ENCODE measurements around the gene FAM240A.
A peak's percentile ranks its signal among the peaks of the same experiment; 100 is the strongest.

Gene FAM240A

DNA sequence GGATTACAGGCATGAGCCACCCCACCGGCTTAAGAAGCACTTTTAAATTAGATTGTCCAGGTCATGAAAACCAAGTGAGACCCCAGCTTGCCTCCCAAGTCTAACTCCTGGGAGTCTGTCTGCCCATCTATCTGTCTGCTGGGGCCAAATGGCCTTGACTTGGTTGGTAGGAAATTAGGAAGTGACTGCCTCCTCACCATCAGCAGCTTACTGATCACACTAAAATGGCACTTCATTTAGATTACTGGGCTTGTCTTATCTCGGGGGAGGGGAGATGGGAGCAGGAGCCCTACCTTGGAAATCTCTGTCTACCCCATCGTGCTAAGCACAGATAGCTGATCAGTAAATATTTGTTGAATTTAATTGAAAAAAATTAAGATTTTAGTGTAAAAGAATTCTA lies 40.6 kb upstream of the FAM240A start:
- no peak for TF ChIP-seq YY1 (IDR thresholded peaks at IDR 0.05; ENCODE audit: low read depth)
- TF ChIP-seq, protein P1, sequence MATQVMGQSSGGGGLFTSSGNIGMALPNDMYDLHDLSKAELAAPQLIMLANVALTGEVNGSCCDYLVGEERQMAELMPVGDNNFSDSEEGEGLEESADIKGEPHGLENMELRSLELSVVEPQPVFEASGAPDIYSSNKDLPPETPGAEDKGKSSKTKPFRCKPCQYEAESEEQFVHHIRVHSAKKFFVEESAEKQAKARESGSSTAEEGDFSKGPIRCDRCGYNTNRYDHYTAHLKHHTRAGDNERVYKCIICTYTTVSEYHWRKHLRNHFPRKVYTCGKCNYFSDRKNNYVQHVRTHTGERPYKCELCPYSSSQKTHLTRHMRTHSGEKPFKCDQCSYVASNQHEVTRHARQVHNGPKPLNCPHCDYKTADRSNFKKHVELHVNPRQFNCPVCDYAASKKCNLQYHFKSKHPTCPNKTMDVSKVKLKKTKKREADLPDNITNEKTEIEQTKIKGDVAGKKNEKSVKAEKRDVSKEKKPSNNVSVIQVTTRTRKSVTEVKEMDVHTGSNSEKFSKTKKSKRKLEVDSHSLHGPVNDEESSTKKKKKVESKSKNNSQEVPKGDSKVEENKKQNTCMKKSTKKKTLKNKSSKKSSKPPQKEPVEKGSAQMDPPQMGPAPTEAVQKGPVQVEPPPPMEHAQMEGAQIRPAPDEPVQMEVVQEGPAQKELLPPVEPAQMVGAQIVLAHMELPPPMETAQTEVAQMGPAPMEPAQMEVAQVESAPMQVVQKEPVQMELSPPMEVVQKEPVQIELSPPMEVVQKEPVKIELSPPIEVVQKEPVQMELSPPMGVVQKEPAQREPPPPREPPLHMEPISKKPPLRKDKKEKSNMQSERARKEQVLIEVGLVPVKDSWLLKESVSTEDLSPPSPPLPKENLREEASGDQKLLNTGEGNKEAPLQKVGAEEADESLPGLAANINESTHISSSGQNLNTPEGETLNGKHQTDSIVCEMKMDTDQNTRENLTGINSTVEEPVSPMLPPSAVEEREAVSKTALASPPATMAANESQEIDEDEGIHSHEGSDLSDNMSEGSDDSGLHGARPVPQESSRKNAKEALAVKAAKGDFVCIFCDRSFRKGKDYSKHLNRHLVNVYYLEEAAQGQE (IDR thresholded peaks at IDR 0.05; ENCODE audit: low read depth) = no peak
- TF ChIP-seq ZBTB7A (IDR thresholded peaks at IDR 0.05; ENCODE audit: low read depth) = no peak
- no peak for TF ChIP-seq FOXM1 (IDR thresholded peaks at IDR 0.05; ENCODE audit: borderline replicate concordance, low read depth)
- no peak for TF ChIP-seq TEAD4 (IDR thresholded peaks at IDR 0.05)
- TF ChIP-seq CREB1 (IDR thresholded peaks at IDR 0.05; ENCODE audit: low read depth) = no peak
- TF ChIP-seq, protein P2, sequence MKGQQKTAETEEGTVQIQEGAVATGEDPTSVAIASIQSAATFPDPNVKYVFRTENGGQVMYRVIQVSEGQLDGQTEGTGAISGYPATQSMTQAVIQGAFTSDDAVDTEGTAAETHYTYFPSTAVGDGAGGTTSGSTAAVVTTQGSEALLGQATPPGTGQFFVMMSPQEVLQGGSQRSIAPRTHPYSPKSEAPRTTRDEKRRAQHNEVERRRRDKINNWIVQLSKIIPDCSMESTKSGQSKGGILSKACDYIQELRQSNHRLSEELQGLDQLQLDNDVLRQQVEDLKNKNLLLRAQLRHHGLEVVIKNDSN (IDR thresholded peaks at IDR 0.05) = no peak
- TF ChIP-seq MAX (IDR thresholded peaks at IDR 0.05) = no peak
- no peak for TF ChIP-seq TCF12 (IDR thresholded peaks at IDR 0.05; ENCODE audit: low read depth)
- TF ChIP-seq NFIC (IDR thresholded peaks at IDR 0.05) = no peak
- TF ChIP-seq TAF1 (IDR thresholded peaks at IDR 0.05; ENCODE audit: low read depth) = no peak
- TF ChIP-seq EP300 (IDR thresholded peaks at IDR 0.05; ENCODE audit: borderline replicate concordance) = no peak

- TF ChIP-seq NFIC (IDR thresholded peaks at IDR 0.05) (no peak), TAF1 (IDR thresholded peaks at IDR 0.05; ENCODE audit: low read depth) (no peak), TCF12 (IDR thresholded peaks at IDR 0.05; ENCODE audit: low read depth) (no peak), YY1 (IDR thresholded peaks at IDR 0.05; ENCODE audit: low read depth) (no peak), TEAD4 (IDR thresholded peaks at IDR 0.05) (no peak), ZBTB7A (IDR thresholded peaks at IDR 0.05; ENCODE audit: low read depth) (no peak), EP300 (IDR thresholded peaks at IDR 0.05; ENCODE audit: borderline replicate concordance) (no peak), MAX (IDR thresholded peaks at IDR 0.05) (no peak), CEBPB (IDR thresholded peaks at IDR 0.05) (no peak)
- TF ChIP-seq, protein P1 (IDR thresholded peaks at IDR 0.05; ENCODE audit: low read depth) = no peak
These were observed 38.6 kb upstream of the FAM240A start for GRCh38 chr3:46573701-46574100.

DNA sequence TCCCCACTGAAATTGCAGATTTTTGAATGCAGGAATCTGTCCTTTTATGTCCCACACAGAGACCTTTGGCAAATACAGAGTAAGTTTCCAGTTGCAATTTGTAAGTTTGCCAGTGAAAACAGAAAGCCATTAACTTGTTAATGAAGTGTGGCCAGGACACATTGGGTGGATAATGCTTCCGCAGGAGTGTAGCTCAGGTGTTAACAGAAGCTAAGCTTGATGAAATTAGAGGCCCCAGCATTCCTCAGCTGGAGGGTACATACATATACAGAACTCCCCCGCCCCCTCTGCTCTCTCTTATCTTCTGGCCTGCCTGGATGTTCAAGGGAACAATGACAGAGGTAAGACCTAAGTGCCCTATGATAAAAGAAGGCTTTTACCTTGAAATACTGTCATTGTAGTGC lies 38.1 kb upstream of the FAM240A start:
- TF ChIP-seq TCF12 (IDR thresholded peaks at IDR 0.05; ENCODE audit: low read depth) = peak; percentile 74
- TF ChIP-seq TEAD4 (IDR thresholded peaks at IDR 0.05) = peak; percentile 50
- no peak for TF ChIP-seq YY1 (IDR thresholded peaks at IDR 0.05; ENCODE audit: low read depth)
- TF ChIP-seq NFIC (IDR thresholded peaks at IDR 0.05) = peak; percentile 90
- no peak for TF ChIP-seq ZBTB7A (IDR thresholded peaks at IDR 0.05; ENCODE audit: low read depth)
- peak; percentile 63; the same call in 1 of the 2 replicates for TF ChIP-seq EP300 (IDR thresholded peaks at IDR 0.05; ENCODE audit: borderline replicate concordance)

- no peak for TF ChIP-seq TAF1 (IDR thresholded peaks at IDR 0.05; ENCODE audit: low read depth)
- TF ChIP-seq ZBTB7A (IDR thresholded peaks at IDR 0.05; ENCODE audit: low read depth) = no peak
- TF ChIP-seq MAX (IDR thresholded peaks at IDR 0.05) = no peak
- TF ChIP-seq RAD21 (IDR thresholded peaks at IDR 0.05; ENCODE audit: low read depth) = no peak
- TF ChIP-seq YY1 (IDR thresholded peaks at IDR 0.05; ENCODE audit: low read depth) = no peak
- TF ChIP-seq, protein P2 (IDR thresholded peaks at IDR 0.05) = no peak
These were observed 37.3 kb upstream of the FAM240A start for GRCh38 chr3:46574881-46575576.

DNA sequence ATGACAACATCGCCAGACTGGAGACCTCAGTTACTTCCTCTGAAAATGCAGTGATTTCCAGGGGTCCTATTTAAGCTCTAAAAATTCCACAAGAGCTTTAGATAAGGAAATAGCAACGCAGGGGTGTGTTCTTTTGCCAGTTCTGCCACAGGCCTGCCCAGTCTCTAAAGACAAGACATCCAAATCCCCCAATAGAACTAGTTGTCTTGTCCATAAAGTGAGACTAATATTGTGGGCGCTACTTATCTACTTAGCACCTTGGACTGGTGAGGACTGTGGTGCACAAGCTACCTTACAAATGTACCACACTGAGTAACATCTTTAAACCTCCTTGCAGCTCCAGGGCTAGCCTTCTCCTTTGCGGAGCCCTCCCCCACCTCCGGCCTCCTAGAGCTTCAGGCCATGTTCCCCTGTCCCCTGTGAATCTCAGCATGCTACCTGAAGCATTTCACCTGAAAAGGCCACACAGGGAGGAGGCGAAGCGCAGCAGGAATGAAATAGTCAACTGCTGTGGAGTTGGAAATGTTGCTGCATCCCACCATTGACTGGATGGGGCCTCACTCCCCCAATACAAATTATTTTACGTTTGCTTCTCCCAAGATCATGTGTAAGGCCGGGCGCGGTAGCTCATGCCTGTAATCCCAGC lies 36.6 kb upstream of the FAM240A start:
- TF ChIP-seq CREB1 (IDR thresholded peaks at IDR 0.05; ENCODE audit: low read depth) (no peak), FOXM1 (IDR thresholded peaks at IDR 0.05; ENCODE audit: borderline replicate concordance, low read depth) (no peak), CEBPB (IDR thresholded peaks at IDR 0.05) (no peak), ZBTB7A (IDR thresholded peaks at IDR 0.05; ENCODE audit: low read depth) (no peak), TEAD4 (IDR thresholded peaks at IDR 0.05) (no peak), EGR1 (IDR thresholded peaks at IDR 0.05) (no peak), MAX (IDR thresholded peaks at IDR 0.05) (no peak), TCF12 (IDR thresholded peaks at IDR 0.05; ENCODE audit: low read depth) (no peak), EP300 (IDR thresholded peaks at IDR 0.05; ENCODE audit: borderline replicate concordance) (no peak), RAD21 (IDR thresholded peaks at IDR 0.05; ENCODE audit: low read depth) (no peak)
- TF ChIP-seq, protein P2 (IDR thresholded peaks at IDR 0.05) = no peak
